GM19023 (cell line): ENCODE results near the gene DONSON.
A peak's percentile ranks its signal among the peaks of the same experiment; 100 is the strongest.
"Not testable (repeated sequence)": the region's sequence is repeated elsewhere in the genome, so short reads cannot be mapped to it uniquely, and the experiment has no call there.

ENCODE experiments used
- ATAC-seq: cut with Tn5 transposase; IDR thresholded peaks from one replicate; pipeline ENCODE4 v1.9.1; 2021; ENCODE audit warnings: mild to moderate bottlenecking, moderate library complexity; ENCODE audit not compliant: unreplicated experiment

Gene DONSON, protein sequence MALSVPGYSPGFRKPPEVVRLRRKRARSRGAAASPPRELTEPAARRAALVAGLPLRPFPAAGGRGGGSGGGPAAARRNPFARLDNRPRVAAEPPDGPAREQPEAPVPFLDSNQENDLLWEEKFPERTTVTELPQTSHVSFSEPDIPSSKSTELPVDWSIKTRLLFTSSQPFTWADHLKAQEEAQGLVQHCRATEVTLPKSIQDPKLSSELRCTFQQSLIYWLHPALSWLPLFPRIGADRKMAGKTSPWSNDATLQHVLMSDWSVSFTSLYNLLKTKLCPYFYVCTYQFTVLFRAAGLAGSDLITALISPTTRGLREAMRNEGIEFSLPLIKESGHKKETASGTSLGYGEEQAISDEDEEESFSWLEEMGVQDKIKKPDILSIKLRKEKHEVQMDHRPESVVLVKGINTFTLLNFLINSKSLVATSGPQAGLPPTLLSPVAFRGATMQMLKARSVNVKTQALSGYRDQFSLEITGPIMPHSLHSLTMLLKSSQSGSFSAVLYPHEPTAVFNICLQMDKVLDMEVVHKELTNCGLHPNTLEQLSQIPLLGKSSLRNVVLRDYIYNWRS

DNA sequence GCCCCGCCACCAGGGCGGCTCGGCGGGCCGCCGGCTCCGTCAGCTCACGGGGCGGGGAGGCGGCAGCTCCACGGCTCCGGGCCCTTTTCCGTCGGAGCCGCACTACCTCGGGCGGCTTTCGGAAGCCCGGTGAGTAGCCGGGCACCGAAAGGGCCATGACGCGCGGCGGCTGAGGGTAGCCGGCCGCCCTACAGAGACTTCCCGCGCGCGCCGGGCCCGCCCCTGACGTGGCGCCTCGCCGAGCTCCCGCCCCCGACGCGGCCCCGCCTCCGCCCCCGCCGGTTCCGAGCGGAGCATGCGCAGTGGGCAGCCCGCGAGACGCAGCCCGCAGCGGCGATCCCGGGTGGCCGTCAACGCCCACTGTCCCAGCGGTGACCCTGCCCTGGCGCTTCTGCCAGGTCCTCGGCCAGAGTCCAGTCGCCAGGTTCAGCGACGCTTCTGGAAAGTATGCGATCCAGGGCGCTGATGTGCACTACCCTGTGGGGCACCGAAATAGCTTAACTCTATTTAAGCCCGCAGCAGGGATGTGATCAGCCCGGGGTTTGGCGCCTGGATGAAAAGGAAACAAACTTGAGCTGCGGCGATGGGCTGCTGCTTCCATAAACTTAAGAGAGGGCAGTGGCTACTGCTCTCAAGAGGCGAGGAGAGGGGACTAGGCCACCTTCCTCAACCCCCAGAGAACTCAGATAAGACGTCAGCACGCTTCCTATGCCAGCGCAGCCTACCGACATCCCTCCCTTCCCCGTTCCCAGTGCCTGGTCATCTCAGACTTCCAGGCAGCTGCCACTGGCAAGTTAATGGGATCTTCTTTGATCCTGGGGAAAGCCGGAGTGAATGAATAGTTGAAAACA is at the start of gene DONSON:
Gene DONSON, minus strand, starts transcription at position 200 of the 851 bp plus-strand sequence. Its CDS starts 43 bp downstream, at position 157.
- ATAC-seq: peak; percentile 92

DNA sequence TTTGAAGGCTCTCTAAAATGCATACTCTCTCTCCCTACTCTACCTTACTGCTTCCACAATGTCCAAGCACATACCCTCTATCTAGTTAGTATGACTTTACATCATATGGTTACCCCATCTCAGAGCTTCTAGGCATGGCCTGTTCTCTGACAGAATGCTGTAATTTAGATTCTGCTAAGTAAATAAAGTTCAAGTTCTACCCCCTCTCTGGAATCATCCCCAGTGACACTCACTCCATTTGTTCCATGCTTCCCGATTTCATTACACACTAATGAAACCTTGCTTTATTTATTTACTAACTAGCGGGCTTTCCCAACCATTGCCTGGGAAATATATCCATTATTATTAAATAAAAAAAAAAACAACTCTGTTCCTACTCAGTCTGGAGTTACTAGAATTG is 45.8 kb upstream of the DONSON start:
- ATAC-seq: no peak

DNA sequence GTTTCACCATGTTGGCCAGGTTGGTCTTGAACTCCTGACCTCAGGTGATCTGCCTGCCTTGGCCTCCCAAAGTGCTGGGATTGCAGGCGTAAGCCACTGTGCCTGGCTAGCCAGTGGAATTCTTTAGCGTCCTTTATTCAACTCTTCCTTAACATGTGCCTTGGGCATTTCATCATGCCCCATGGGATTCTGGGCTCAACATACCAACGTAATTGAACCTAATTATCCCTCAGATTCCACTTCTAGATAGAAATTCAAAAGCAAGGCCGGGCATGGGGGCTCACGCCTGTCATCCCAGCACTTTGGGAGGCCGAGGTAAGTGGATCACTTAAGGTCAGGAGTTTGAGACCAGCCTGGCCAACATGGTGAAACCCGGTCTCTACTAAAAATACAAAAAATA is 37.7 kb upstream of the DONSON start:
- not testable (repeated sequence) for ATAC-seq

DNA sequence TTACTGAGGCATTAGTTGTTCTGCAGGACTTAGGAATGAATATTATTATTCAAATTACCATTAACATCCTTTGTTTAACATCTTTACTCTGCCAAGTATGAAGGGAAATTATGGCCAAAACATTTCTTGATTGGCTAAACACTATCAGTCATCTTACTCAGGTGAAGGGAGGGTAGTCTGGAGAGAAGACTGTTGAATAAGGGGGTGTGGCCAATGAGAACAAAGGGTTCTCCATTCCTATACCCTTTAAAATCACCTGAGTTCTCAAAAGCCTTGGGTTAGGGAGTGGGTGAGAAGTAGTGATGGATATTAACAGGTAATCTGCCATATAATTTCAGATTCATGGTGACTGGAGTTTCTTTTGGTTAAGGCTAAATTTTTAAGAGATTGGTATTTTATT is 33.8 kb upstream of the DONSON start:
- ATAC-seq: no peak

DNA sequence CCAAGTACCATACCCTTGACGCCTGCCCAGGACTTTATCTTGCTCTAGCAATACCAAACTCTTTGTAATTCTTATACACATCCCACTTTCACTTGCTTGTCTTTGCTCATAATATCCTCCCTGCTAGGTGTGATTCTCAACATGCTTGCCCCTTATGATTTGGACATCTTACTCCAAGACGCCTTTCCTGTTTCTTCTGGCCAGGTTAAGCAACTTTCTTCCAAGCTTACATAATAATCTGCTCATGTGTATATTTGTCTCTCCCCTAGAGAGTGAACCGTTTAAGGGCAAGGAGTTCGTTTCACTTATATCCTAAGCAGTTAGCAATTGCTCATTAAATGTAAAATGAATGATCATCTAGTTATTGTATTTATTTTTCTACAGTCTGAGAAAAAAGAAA is 31.2 kb upstream of the DONSON start:
- no peak for ATAC-seq

DNA sequence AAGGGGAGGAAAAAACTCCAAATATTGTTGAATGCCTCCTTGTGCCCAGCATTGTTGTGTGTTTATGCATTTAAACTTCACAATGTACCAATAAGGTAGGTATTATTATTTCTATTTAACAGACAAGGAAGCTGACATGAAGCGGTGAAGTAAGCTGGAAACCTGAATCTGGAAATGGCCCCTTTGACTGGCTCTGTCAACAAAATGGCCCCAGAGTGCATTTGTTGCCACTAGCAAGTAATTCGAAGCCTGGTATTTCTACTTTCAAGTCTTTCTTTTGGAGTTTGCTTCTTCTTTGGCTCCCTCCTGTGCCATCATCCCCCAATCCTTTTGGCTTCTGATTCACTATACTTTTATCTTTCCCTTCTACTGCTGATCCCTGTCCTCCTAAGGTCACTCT is 29.9 kb upstream of the DONSON start:
- no peak for ATAC-seq

DNA sequence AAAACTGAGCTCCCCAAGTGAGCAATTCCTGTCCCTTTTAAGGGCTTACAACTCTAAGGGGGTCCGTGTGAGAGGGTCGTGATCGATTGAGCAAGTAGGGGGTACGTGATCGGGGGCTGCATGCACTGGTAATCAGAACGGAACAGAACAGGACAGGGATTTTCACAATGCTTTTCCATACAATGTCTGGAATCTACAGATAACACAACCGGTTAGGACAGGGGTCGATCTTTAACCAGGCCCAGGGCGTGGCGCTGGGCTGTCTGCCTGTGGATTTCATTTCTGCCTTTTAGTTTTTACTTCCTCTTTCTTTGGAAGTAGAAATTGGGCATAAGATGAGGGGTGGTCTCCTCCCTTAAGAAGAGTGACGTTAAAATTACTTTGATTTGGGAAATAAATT is 29.1 kb upstream of the DONSON start:
- not testable (repeated sequence) for ATAC-seq

DNA sequence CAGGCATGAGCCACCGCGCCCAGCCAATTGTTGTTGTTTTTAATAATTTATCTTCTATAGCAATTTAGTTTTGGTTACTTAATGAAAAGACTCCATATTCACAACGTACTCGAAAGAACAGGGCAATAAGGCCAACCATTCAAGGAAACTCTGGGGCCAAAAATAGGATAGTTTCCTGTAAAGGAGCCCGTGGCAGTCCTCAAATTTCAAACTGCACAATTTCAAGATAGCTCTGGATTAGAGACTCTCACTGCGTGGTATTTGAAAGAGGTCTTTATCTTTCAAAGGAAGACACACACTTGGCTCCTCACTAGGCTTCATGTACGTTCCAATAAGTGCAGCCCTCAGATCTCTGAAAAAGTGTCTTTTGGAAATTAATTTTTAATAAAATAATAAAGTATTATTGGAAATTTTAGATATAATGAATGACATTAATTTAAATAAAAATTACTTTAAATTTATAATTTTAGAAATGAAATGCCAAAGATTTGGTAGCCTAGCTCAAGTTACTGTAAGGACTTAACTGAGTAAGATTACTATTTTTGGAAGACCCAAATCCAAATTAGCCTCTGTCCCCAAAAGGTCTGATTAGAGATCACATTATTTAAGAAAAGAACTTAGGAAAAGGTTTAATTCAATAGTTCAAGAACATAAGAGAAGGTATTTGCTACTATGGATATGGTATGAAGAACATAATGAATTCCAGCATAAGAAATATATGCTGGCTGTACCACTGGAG is 22.7 kb upstream of the DONSON start:
- no peak for ATAC-seq

DNA sequence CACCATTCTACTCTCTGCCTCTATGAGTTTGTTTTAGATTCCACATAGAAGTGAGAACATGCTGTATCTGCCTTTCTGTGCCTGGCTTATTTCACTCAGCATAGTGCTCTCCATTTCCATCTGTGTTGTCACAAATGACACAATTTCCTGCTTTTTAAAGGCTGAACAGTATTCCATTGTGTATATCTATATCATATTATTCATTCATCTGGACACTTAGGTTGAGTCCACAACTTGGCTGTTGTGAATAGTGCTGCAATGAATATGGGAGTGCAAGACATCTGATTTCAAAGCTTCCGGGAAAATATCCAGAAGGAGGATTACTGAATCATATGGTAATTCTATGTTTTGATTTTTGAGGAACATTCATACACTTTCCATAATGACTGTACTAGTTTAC is 20.1 kb upstream of the DONSON start:
- no peak for ATAC-seq

DNA sequence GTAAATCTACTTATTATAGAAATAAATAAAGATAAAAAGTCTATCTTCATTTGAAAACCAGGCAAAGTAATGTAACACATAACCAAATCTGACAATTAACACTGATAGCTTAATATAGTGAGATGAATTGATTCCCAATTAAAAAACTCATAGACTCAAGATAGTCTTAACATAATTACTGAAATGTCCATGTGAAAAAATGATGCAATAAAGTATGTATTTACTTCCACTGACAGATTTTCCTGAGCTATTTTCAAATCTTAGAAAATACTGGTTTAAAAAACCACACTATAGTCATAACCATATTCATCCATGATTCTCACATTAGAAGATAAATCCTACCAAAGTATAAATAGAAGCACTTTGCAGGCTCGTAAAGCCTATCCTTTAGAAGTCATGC is 9.6 kb upstream of the DONSON start:
- ATAC-seq: no peak

DNA sequence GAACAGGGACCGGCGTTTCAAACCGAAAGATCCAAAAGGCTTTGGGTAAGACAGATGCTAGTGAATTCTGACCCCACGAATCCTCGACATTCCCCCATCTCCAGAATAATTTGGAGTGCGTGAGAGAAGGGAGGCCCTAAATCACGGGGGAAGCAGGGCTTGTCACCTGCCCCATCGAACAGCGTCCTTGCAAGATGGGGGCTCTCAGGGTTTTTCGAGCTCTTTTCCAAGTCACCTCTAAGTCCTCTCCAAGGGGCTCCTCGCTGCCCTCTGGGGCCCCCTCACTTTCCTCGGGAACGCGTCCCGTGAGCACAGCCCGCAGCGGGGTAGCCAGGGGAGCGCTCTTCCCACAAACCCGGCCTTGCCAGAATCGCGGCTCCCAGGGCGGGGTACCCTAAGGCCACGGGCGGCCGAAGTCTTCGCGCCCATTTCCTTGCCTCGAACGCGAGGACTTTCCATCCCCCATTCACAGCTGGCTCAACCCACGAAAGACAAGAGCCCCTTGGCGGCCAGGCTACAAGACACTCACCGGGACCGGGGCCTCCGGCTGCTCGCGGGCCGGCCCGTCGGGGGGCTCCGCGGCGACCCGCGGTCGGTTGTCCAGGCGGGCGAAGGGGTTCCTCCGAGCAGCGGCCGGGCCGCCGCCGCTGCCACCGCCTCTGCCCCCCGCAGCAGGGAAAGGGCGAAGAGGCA is 546 bp downstream of the DONSON start:
- ATAC-seq: peak; percentile 43

DNA sequence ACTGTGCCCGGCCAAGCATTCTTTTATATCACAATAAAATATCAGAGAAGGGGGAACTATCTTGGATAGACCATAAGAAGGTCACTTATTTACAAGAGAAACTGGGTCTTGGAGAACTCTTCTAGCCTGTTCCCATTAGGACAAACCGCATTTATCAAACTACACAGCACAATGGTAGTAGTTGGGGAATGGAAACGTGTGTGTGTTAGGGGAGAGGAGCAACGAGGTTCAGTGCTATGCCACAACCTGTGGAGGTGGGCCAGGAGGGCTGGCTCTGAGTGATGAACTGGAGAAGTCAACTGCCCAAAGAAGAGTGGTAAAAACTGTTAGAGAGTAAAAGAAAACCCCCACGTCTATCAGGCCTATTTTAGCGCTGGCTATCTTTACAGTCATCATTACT is 1.6 kb downstream of the DONSON start:
- no peak for ATAC-seq

DNA sequence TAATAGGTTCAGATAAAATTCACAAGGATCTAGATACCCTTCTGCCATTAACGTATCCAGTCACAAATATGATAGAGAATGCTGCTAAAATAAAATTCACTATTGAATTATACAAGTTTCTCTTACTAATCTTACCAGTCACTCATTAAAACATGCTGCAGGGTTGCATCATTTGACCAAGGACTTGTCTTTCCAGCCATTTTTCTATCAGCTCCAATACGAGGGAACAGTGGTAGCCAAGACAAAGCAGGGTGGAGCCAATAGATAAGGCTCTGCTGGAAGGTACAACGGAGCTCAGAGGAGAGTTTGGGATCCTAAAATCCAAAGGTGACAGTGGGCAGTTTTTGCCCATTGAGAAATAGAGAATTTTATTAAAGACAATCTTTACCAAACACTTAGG is 4.0 kb downstream of the DONSON start:
- no peak for ATAC-seq

DNA sequence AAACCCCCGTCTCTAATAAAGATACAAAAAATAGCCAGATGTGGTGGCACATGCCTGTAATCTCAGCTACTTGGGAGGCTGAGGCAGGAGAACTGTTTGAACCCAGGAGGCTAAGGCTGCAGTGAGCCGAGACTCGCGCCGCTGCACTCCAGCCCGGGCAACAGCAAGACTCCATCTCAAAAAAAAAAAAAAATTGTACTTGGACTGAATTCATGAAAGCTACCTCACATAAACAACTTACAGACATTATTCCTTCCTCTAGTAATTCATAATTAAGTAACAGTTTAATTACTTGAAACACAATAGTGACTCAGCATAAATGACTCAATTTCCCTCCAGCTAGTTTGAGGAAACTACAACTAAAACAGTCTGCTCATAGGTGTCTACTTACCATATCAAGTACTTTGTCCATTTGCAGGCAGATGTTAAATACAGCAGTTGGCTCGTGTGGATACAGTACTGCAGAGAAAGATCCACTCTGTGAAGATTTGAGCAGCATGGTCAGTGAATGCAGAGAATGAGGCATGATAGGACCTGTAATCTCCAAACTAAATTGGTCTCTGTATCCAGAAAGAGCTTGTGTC is 9.4 kb downstream of the DONSON start:
- no peak for ATAC-seq

DNA sequence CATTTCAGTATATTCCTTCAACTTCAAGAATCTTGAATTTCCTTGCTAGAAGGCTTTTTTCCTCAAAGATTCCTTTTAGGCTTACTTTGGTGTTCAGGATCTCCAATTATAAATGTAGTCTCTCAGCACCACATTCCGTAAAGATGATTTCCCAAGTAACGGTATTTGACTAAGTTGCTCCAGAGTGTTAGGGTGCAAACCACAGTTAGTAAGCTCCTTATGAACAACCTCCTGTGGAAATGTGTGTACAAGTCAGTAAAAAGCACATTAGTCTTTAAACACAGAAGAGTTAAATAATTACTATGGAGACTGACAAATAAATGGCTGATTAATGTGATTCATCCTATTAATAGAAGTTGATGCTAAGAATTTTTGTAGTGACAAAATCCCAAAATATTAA is 10.3 kb downstream of the DONSON start:
- no peak for ATAC-seq

DNA sequence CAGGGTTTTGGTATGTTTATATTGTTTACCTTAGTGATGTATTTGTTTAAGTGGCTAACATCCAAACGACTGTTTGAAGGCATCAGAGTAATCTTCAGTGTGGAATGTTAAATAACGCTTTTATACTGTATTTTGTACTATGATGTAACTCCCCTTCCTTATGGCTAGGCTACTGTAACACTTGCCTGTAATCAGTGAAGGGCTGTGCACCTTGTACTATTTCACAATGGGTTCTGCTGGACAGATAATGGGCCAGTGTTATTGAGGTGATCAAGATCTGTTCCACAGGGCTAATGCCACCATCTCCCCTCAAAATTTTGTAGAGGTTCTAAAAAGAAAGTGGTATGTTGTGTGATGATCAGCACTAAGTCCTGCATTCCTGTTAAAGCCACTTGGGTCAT is 11.7 kb downstream of the DONSON start:
- ATAC-seq: not testable (repeated sequence)

DNA sequence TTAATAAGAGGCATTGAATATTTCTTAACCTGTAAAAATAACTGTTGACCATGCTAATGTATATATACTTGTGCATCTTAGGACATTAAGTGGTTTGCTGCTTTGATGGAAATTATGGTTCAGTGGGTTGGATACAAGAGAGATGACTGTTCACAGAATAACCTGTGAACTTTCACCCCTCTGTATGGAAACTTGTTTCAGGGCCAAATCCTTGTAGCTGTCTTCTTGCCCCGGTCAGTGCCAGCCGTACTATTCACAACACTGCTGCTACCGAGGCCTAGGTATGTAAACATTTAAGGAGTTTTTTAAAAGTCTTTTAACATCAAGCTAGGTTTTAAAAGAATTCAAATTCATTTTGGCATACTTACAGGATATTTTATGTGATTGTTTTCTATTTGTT is 16.1 kb downstream of the DONSON start:
- ATAC-seq: no peak

DNA sequence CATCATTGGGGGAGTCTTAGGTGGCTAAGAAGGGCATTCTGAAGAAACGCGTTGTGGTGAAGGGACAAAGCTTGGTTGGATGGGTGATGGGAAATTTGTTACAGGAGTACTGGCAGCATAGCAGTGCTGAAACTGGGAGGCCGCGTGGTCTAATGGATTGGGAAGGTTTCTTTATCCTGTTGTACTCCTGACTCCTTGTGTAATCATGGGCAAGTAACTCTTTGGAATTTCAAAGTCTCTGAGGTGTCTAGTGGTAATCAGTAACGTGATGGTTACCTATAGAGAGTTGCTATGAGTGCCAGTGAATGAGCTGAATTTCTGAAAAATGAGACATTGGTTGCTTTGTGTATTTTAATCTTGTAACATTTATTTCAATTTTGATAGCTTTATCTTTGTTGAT is 18.5 kb downstream of the DONSON start:
- no peak for ATAC-seq

DNA sequence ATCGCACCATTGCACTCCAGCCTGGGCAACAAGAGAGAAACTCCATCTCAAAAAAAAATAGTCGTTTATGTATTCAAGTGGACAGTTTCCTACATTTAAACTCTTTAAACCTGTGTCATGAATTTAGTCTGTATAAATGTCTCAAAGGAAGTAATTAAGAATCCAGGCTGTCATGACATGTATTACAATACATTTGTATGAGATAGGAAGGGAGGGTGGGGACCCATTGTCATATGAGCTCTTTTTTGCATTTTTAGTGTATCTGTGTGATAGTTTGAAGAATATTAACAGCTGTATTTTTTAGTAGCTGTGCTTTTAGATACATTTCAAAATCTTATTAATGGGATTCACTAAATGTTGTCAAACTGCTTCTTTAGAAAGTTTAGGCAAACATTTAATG is 20.0 kb downstream of the DONSON start:
- no peak for ATAC-seq

DNA sequence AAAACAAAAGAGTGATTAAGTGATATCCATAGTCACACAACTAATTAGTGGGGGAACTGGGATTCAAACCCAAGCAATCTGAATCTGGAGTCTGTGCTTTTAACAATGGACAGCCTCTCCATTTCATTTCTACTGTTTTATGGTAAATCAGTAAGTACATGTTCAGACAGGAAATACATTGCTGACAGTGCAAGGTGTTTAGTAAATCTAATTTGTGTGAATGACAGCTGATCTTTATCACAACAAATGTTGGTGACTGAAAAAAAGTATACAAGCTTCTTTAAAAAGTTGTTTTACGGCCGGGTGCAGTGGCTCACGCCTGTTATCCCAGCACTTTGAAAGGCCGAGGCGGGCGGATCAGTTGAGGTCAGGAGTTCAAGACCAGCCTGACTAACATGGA is 20.6 kb downstream of the DONSON start:
- no peak for ATAC-seq
